ENCODE measurements around the gene CXorf66. TPM values are rescaled to one million over a fixed set of nuclear protein-coding genes. Genes with fewer than 3 reads are reported as not detected.

The CXorf66 gene
- total and polyA plus RNA-seq, 2 of the 4 experiments (the other 2 are of a cell fraction), result not detected

DNA sequence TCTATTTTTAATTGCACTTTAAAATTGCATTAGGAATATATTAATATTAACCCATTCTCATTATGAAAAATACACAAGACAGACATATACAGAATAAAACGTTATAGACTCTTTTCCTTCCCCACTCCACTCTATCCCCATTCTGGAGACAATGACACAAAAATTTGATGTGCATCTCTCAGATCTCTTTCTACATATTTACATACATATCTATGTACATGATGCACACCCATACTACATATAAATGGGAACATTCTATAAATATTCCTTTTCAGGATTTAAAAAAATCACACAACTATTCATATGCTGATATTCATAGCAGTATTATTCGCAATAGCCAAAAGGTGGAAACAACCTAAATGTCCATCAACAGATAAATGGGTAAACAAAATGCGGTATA is 2.4 kb upstream of the CXorf66 start:
- no peaks in the 10 kb centered on the region for H3K79me1 ChIP-seq (ENCODE audit: low read depth in 1 of 2, low read length in 2 of 2)
- WGBS, 2 experiments (ENCODE audit: extremely low coverage in 2 of 2, insufficient read length in 1 of 2), result no CpG with 5 or more reads among the region's 3 CpGs
- no peak overlapping the region for H3K27ac ChIP-seq (ENCODE audit: insufficient read depth, low read length)
- in situ Hi-C loops (cut with MboI; ENCODE audit: low sequenced_read_pairs) (no loop called here), dilution Hi-C loops (cut with HindIII; ENCODE audit: low sequenced_read_pairs, unreplicated experiment) (no loop called here), intact Hi-C loops (cut with micrococcal nuclease) (no loop called here)
- H3K9ac ChIP-seq (ENCODE audit: low read depth, low read length), result no peak overlapping the region
- no peak overlapping the region for H2BK20ac ChIP-seq (ENCODE audit: low read depth, low read length)
- no peaks in the 10 kb centered on the region for H3K36me3 ChIP-seq (ENCODE audit: control insufficient read depth, insufficient read depth, low read length)
- H2BK5ac ChIP-seq (ENCODE audit: low read depth, low read length, poor library complexity, severe bottlenecking), result no peak overlapping the region
- no peak overlapping the region for H2BK120ac ChIP-seq (ENCODE audit: low read depth, low read length)
- no peak overlapping the region for H3K4ac ChIP-seq (ENCODE audit: low read depth, low read length)
- no peaks in the 10 kb centered on the region; the same call in 1 of the 2 replicates for H3K27me3 ChIP-seq (ENCODE audit: control insufficient read depth, insufficient read depth, low read length)
- TF ChIP-seq SMC3 (IDR thresholded peaks at IDR 0.05; ENCODE audit: low read depth, low read length), result no peak
- no peak for TF ChIP-seq NFE2L2 (IDR thresholded peaks at IDR 0.05; ENCODE audit: low read depth, low read length)
- TF ChIP-seq BHLHE40 (IDR thresholded peaks at IDR 0.05; ENCODE audit: low read depth, low read length), result no peak
- TF ChIP-seq POLR2A (IDR thresholded peaks at IDR 0.05; ENCODE audit: low read depth, low read length), result no peak
- TF ChIP-seq CEBPB (IDR thresholded peaks at IDR 0.05; ENCODE audit: low read depth, low read length), result no peak
- TF ChIP-seq CTCF (conservative IDR thresholded peaks at IDR 0.05; ENCODE audit: low read depth, low read length), result no peak
- no peak for TF ChIP-seq RFX5 (IDR thresholded peaks at IDR 0.05; ENCODE audit: low read depth, low read length)
- no peak for TF ChIP-seq ELK1 (IDR thresholded peaks at IDR 0.05; ENCODE audit: borderline replicate concordance, low read depth, low read length)
- no peak for TF ChIP-seq MAZ (IDR thresholded peaks at IDR 0.05; ENCODE audit: borderline replicate concordance, low read depth, low read length)
- no peak for TF ChIP-seq CHD1 (IDR thresholded peaks at IDR 0.05; ENCODE audit: low read depth, low read length)
- no peak overlapping the region for H2AK9ac ChIP-seq (replicated peaks; ENCODE audit: low read depth, low read length, poor library complexity)
- no peak overlapping the region for H4K8ac ChIP-seq (ENCODE audit: low read depth in 2 of 2, low read length in 2 of 2)
- H3K56ac ChIP-seq (ENCODE audit: extremely low read depth, insufficient read depth, low read length), result no peak overlapping the region
- H2AFZ ChIP-seq (replicated peaks; ENCODE audit: low read length, poor library complexity), result no peak overlapping the region
- H4K91ac ChIP-seq (ENCODE audit: insufficient read depth, low read depth, low read length), result no peak overlapping the region
- ChIA-PET POLR2A (ENCODE audit: unreplicated experiment) (no interaction called here), CTCF (no interaction called here)
- no peaks in the 10 kb centered on the region for H3K4me1 ChIP-seq (ENCODE audit: control insufficient read depth, insufficient read depth, low read length)
- H3K9me3 ChIP-seq (ENCODE audit: control insufficient read depth, insufficient read depth, low read length), result no peaks in the 10 kb centered on the region
- no peak overlapping the region for H3K18ac ChIP-seq (ENCODE audit: low read depth, low read length)
- no peaks in the 10 kb centered on the region for H4K20me1 ChIP-seq (ENCODE audit: insufficient read depth, low read length)
- no peak for ATAC-seq (ENCODE audit: low read depth)
- H3K9me1 ChIP-seq (ENCODE audit: insufficient read depth, low read length), result no peaks in the 10 kb centered on the region
- H4K5ac ChIP-seq (ENCODE audit: low read depth, low read length), result no peak overlapping the region
- no peak overlapping the region for H2BK15ac ChIP-seq (ENCODE audit: low read depth, low read length)
- H3K4me2 ChIP-seq (ENCODE audit: low read depth, low read length), result no peak overlapping the region
- no peak overlapping the region for H3K14ac ChIP-seq (replicated peaks; ENCODE audit: low read depth, low read length)
- H3K23ac ChIP-seq (ENCODE audit: low read depth, low read length), result no peak overlapping the region
- H2AK5ac ChIP-seq (ENCODE audit: low read depth, low read length), result no peak overlapping the region
- no peak for DNase-seq
- H3K4me3 ChIP-seq (ENCODE audit: insufficient read depth, low read depth, low read length), result no peak overlapping the region
- BruUV-seq (replicated peaks), result no TSS peak

Measured in IMR-90 (cell line).